Peyer's patch (tissue), 4 donors: ENCODE measurements around the gene DOCK7.

Experiments
- CTCF ChIP-seq, 6 experiments: fragments of 450-650 bp in 4 of 6; fragments of 200-600 bp in 2 of 6; sonication (generic) in 1 of 6; IDR thresholded peaks; one replicate each; pipeline ENCODE4 v1.5.1; 2017 to 2019; ENCODE audit warnings: antibody characterized with exemption in 6 of 6, mild to moderate bottlenecking in 3 of 6, moderate library complexity in 1 of 6
- POLR2A ChIP-seq, 2 donors: fragments of 450-650 bp; IDR thresholded peaks; one replicate each; pipeline ENCODE4 v1.5.1; 2017; ENCODE audit warnings: antibody characterized with exemption in 2 of 2, mild to moderate bottlenecking in 2 of 2, moderate library complexity in 2 of 2

GRCh38 chr1:62643283-62643682 lies 44.9 kb downstream of the DOCK7 start:
- TF ChIP-seq POLR2A (IDR thresholded peaks at IDR 0.05) (no peak), CTCF (IDR thresholded peaks at IDR 0.05) (no peak)
